Heart left ventricle (tissue), 16 donors: Measurements from ENCODE around the gene FUS. TPM values are rescaled to one million over a fixed set of nuclear protein-coding genes. Genes with fewer than 3 reads are reported as not detected.

Experiments
- ATAC-seq, 4 donors: fragments of 200-7000 bp; cut with Tn5 transposase; one replicate each; pipeline ENCODE4 v1.9.1; 2020 to 2022; ENCODE audit warnings: moderate library complexity in 4 of 4, mild to moderate bottlenecking in 3 of 4, moderate number of reproducible peaks in 1 of 4
- DNase-seq, 5 donors: peaks; one replicate each; pipeline ENCODE4 v3.0.0-alpha.2; 2020
- H3K27ac ChIP-seq, 12 donors: fragments of 200-600 bp; sonication (generic) in 4 of 12; one replicate each; pipeline versions ENCODE4 v1.5.0 to v1.8.0; 2016 to 2022; ENCODE audit warnings: mild to moderate bottlenecking in 2 of 12
- H3K27me3 ChIP-seq, 9 donors: fragments of 200-600 bp; sonication (generic) in 2 of 9; one replicate each; pipeline versions ENCODE4 v1.5.1 to v1.8.0; 2016 to 2022; ENCODE audit warnings: mild to moderate bottlenecking in 3 of 9
- H3K36me3 ChIP-seq, 9 donors: fragments of 200-600 bp; sonication (generic) in 2 of 9; one replicate each; pipeline versions ENCODE4 v1.5.0 to v1.8.0; 2018 to 2022; ENCODE audit warnings: mild to moderate bottlenecking in 2 of 9
- H3K4me1 ChIP-seq, 12 donors: fragments of 200-600 bp; sonication (generic) in 4 of 12; one replicate each; pipeline versions ENCODE4 v1.5.0 to v1.8.0; 2016 to 2022; ENCODE audit warnings: mild to moderate bottlenecking in 3 of 12
- H3K4me3 ChIP-seq, 12 donors: fragments of 200-600 bp; sonication (generic) in 4 of 12; one replicate each; pipeline versions ENCODE4 v1.5.0 to v1.8.0; 2017 to 2022; ENCODE audit warnings: mild to moderate bottlenecking in 9 of 12, moderate library complexity in 4 of 12
- H3K9me3 ChIP-seq, 12 donors: fragments of 200-600 bp; sonication (generic) in 4 of 12; one replicate each; pipeline versions ENCODE4 v1.5.0 to v1.8.0; 2016 to 2022; ENCODE audit warnings: mild to moderate bottlenecking in 1 of 12
- CTCF ChIP-seq, 12 donors: fragments of 200-600 bp; sonication (generic) in 4 of 12; IDR thresholded peaks; one replicate each; pipeline versions ENCODE4 v1.5.0 to v1.8.0; 2018 to 2022; ENCODE audit warnings: antibody characterized with exemption in 12 of 12, mild to moderate bottlenecking in 5 of 12
- POLR2A ChIP-seq, 2 donors: fragments of 450-650 bp; IDR thresholded peaks; one replicate each; pipeline ENCODE4 v1.6.1; 2017; ENCODE audit warnings: antibody characterized with exemption in 2 of 2, mild to moderate bottlenecking in 2 of 2, moderate library complexity in 2 of 2
- WGBS, 4 donors: extraction: QIAGEN DNeasy Blood & Tissue Kit in 2 of 4; methylation state at CpG; one replicate each; pipeline versions ENCODE4 v1.1.5 to v1.1.7; 2013 to 2018; 5-methylcytosine and 5-hydroxymethylcytosine counted together
- intact Hi-C, 10 donors: fragments of 100-400 bp; cut with DNase I; formaldehyde crosslinking; loops; one replicate each; pipeline versions ENCODE4 v1.11.1 to v1.14.2; 2022
- polyA plus RNA-seq, 2 donors: library from polyadenylated mRNA; stranded (reverse); fragments of 200-250 nt; gene quantifications; one replicate each; pipeline ENCODE4 v1.2.3, GENCODE V29; 2013
- total RNA-seq, 9 donors: library from RNA; depleted of rRNA in 2 of 9; stranded (reverse); fragments of >200 nt in 2 of 9; fragmentation: NEBNext Ultra II Directional in 3 of 9; extraction: Animal tissue kit (Norgen Biotek cat#: 25700) in 3 of 9; gene quantifications; one replicate each; pipeline versions ENCODE4 v1.1.0 to v1.2.4, GENCODE V29; 2016 to 2023
- donor health status: ischemic (EF 13 %, LVEDD 7.1; RV severe dilation, severe dysfunction).
- donor health status: healthy with polysubstance abuse.
- donor health status: DM: no; HTN: yes; CAD: no.
- donor health status: DM: no; HTN: no; CAD: no.
- donor health status: ischemic (EF 25% LVEDD 6.9; RV normal size, moderate dysfunction).
- donor health status: ischemic (EF 25% LVEDD 5.7; RV mildly dilated, moderate dysfunction).
- donor health status: healthy.
- donor health status: DM: yes; HTN: yes; CAD: no.
- donor health status: ischemic (EF 35%, LVEDD 5.7; RV mildly dilated, moderate dysfunction).
- donor health status: nonischemic (EF 11% LVEDD 7.7; RV severe dilation, severe dysfunction).
- donor health status: DM: yes; HTN: yes; CAD: no.
- donor health status: PGD.
- donor health status: ischemic (EF 29% LVEDD 5.4; RV normal size, mild dysfunction).
- donor health status: nonischemic (EF 23%, LVEDD 6.1; RV moderate dilation, normal function).

Gene FUS
- total and polyA plus RNA-seq, 11 donors, result 20.3 to 213 (median 127) TPM

GRCh38 chr16:31145398-31145990 is 34.4 kb upstream of the FUS start:
- H3K4me1 ChIP-seq, result peaks cover 3 to 42% (median 15%) of the 10 kb centered on the region in 12 donors
- no peak overlapping the region for H3K4me3 ChIP-seq
- intact Hi-C loops, result loop anchor here in 5 of 10 donors (5.0 to 10.0 kb wide), 3 partner anchors 158 to 299 kb away; partner anchors contain the start of genes HSD3B7 (in 4 of the 5) and ZNF843 (in 1 of the 5)
- no peak overlapping the region for H3K27ac ChIP-seq
- no peak for ATAC-seq
- H3K27me3 ChIP-seq, result peaks cover 0 to 15% (median 7%) of the 10 kb centered on the region in 9 donors
- H3K36me3 ChIP-seq, result no peaks in the 10 kb centered on the region
- H3K9me3 ChIP-seq, result no peaks in the 10 kb centered on the region
- 81 to 84% (median 82%) methylated on average over 12 of the region's 12 CpGs for WGBS, 4 donors
- DNase-seq, result no peak
- TF ChIP-seq POLR2A (IDR thresholded peaks at IDR 0.05) (no peak), CTCF (IDR thresholded peaks at IDR 0.05) (no peak)

- H3K27me3 ChIP-seq, result peaks cover 0 to 15% (median 7%) of the 10 kb centered on the region in 9 donors
- no peak for DNase-seq
- no peak overlapping the region for H3K4me3 ChIP-seq
- no peaks in the 10 kb centered on the region for H3K36me3 ChIP-seq
- no peaks in the 10 kb centered on the region for H3K9me3 ChIP-seq
- intact Hi-C loops, result loop anchor here in 5 of 10 donors (5.0 to 10.0 kb wide), 3 partner anchors 160 to 297 kb away; partner anchors contain the start of genes HSD3B7 (in 4 of the 5) and ZNF843 (in 1 of the 5)
- peaks cover 0 to 37% (median 4%) of the 10 kb centered on the region in 12 donors for H3K4me1 ChIP-seq
- no peak for ATAC-seq
- no peak overlapping the region for H3K27ac ChIP-seq
- TF ChIP-seq POLR2A (IDR thresholded peaks at IDR 0.05) (no peak), CTCF (IDR thresholded peaks at IDR 0.05) (no peak)
- 90 to 96% (median 92%) methylated on average over 3 of the region's 3 CpGs for WGBS, 4 donors
Observed at GRCh38 chr16:31147574-31147973, 32.4 kb upstream of the FUS start.

- Histone ChIP-seq H3K4me3 (peak overlapping the region in 1 of 12 donors; percentile 20), H3K9me3 (no peaks in the 10 kb centered on the region), H3K36me3 (no peaks in the 10 kb centered on the region), H3K27ac (no peak overlapping the region), H3K4me1 (peaks cover 0 to 30% (median 0%) of the 10 kb centered on the region in 12 donors), H3K27me3 (peaks cover 0 to 15% (median 7%) of the 10 kb centered on the region in 9 donors)
- peak in 2 of 4 donors; percentile 40 to 53 for ATAC-seq
- no peak for DNase-seq
- intact Hi-C loops, result loop anchor here in 5 of 10 donors (5.0 to 10.0 kb wide), 3 partner anchors 161 to 296 kb away; partner anchors contain the start of genes HSD3B7 (in 4 of the 5) and ZNF843 (in 1 of the 5)
- TF ChIP-seq CTCF (IDR thresholded peaks at IDR 0.05) (no peak), POLR2A (IDR thresholded peaks at IDR 0.05) (no peak)
- 12 to 18% (median 16%) methylated on average over 18 to 40 of the region's 40 CpGs for WGBS, 4 donors
Observed at GRCh38 chr16:31148281-31148728, 31.6 kb upstream of the FUS start.

- 71 to 76% (median 75%) methylated on average over 19 to 25 of the region's 25 CpGs for WGBS, 4 donors
Observed at GRCh38 chr16:31148896-31149295, 31.0 kb upstream of the FUS start.

More at GRCh38 chr16:31148896-31149295, 31.0 kb upstream of the FUS start:
- Histone ChIP-seq H3K27ac (peak overlapping the region in 1 of 12 donors; percentile 63), H3K9me3 (no peaks in the 10 kb centered on the region), H3K4me3 (peak overlapping the region in 1 of 12 donors; percentile 20), H3K36me3 (no peaks in the 10 kb centered on the region), H3K27me3 (peaks cover 0 to 15% (median 7%) of the 10 kb centered on the region in 9 donors), H3K4me1 (peaks cover 0 to 29% (median 0%) of the 10 kb centered on the region in 12 donors)
- ATAC-seq (no peak), DNase-seq (no peak)
- intact Hi-C loops, result loop anchor here in 5 of 10 donors (5.0 to 10.0 kb wide), 3 partner anchors 162 to 296 kb away; partner anchors contain the start of genes HSD3B7 (in 4 of the 5) and ZNF843 (in 1 of the 5)
- TF ChIP-seq POLR2A (IDR thresholded peaks at IDR 0.05), result no peak
